ENCODE data around the gene NEB.

- TF ChIP-seq HOXA3 (CRISPR knock-in tag; IDR thresholded peaks at IDR 0.05) (no peak), NR0B2 (CRISPR knock-in tag; IDR thresholded peaks at IDR 0.05) (no peak), ZNF430 (CRISPR knock-in tag; IDR thresholded peaks at IDR 0.05) (no peak), CTCF (CRISPR knock-in tag; IDR thresholded peaks at IDR 0.05) (no peak), POLR2AphosphoS5 (IDR thresholded peaks at IDR 0.05; ENCODE audit: low read depth, low read length) (no peak), CC2D1A (CRISPR knock-in tag; IDR thresholded peaks at IDR 0.05) (no peak), SMC3 (IDR thresholded peaks at IDR 0.05; ENCODE audit: low read length) (no peak), KLF11 (CRISPR knock-in tag; IDR thresholded peaks at IDR 0.05) (no peak), KAT2B (IDR thresholded peaks at IDR 0.05; ENCODE audit: borderline replicate concordance, low read depth, low read length) (no peak), HOXA7 (CRISPR knock-in tag; IDR thresholded peaks at IDR 0.05) (no peak)
- TF ChIP-seq, protein P1, sequence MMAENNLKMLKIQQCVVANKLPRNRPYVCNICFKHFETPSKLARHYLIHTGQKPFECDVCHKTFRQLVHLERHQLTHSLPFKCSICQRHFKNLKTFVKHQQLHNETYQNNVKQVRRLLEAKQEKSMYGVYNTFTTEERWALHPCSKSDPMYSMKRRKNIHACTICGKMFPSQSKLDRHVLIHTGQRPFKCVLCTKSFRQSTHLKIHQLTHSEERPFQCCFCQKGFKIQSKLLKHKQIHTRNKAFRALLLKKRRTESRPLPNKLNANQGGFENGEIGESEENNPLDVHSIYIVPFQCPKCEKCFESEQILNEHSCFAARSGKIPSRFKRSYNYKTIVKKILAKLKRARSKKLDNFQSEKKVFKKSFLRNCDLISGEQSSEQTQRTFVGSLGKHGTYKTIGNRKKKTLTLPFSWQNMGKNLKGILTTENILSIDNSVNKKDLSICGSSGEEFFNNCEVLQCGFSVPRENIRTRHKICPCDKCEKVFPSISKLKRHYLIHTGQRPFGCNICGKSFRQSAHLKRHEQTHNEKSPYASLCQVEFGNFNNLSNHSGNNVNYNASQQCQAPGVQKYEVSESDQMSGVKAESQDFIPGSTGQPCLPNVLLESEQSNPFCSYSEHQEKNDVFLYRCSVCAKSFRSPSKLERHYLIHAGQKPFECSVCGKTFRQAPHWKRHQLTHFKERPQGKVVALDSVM (CRISPR knock-in tag; IDR thresholded peaks at IDR 0.05): no peak
Measured at GRCh38 chr2:151761193-151761592, 26.9 kb upstream of the NEB start.
